SK-N-SH (cell line): Measurements from ENCODE around the gene SMKR1. TPM values are rescaled to one million over a fixed set of nuclear protein-coding genes. Genes with fewer than 3 reads are reported as not detected.

Experiments used
- CTCF ChIA-PET: fragments of 300-600, 350-600 bp; formaldehyde crosslinking; extraction: SDS; loops from one replicate; lab custom pipeline; 2021; lab: Yijun Ruan, JAX
- POLR2A ChIA-PET: fragments of 350-600 bp; sonication (Branson Sonifier 250); formaldehyde crosslinking; extraction: SDS; loops from one replicate; lab custom pipeline; 2020; ENCODE audit warnings: antibody characterized with exemption, inconsistent platforms; lab: Yijun Ruan, JAX
- DNase-seq: peaks from one replicate; pipeline ENCODE4 v3.0.0; 2012
- H2AFZ ChIP-seq: fragments of 200-600 bp; sonication (generic); 2 replicates; pipeline ENCODE4 v1.8.1; 2016; ENCODE audit warnings: antibody characterized with exemption, mild to moderate bottlenecking, low read depth
- H3F3A ChIP-seq: fragments of 200-600 bp; sonication (generic); replicated peaks from 2 replicates; pipeline ENCODE3; 2016; ENCODE audit warnings: antibody characterized with exemption, mild to moderate bottlenecking; ENCODE audit not compliant: insufficient read depth
- H3K27ac ChIP-seq, 2 experiments: fragments of 200-500 bp in 1 of 2; fragments of 200-600 bp in 1 of 2; sonication (Bioruptor generic) in 1 of 2; sonication (generic), shearing (Covaris generic) in 1 of 2; 2 replicates each; pipeline versions ENCODE4 v1.5.1 to v1.6.1; 2014 to 2016; ENCODE audit warnings: low read depth in 2 of 2, inconsistent platforms in 1 of 2, low read length in 1 of 2, mild to moderate bottlenecking in 1 of 2, mixed read lengths in 1 of 2
- H3K27me3 ChIP-seq: fragments of 200-600 bp; sonication (generic), shearing (Covaris generic); 2 replicates; pipeline ENCODE4 v1.6.1; 2016; ENCODE audit warnings: mixed run types; ENCODE audit not compliant: insufficient read depth
- H3K36me3 ChIP-seq, 2 experiments: fragments of 200-500 bp in 1 of 2; fragments of 200-600 bp in 1 of 2; sonication (Bioruptor generic) in 1 of 2; sonication (generic) in 1 of 2; replicated peaks in 1 of 2; 2 replicates each; pipeline versions ENCODE3 to v1.5.1; 2014 to 2016; ENCODE audit warnings: low read length in 1 of 2, mild to moderate bottlenecking in 1 of 2; ENCODE audit not compliant: insufficient read depth in 2 of 2, control insufficient read depth in 1 of 2
- H3K4me1 ChIP-seq, 2 experiments: fragments of 200-500 bp in 1 of 2; fragments of 200-600 bp in 1 of 2; sonication (Bioruptor generic) in 1 of 2; sonication (generic), shearing (Covaris generic) in 1 of 2; 2 replicates each; pipeline versions ENCODE4 v1.5.1 to v1.6.1; 2014 to 2016; ENCODE audit warnings: low read depth in 1 of 2, low read length in 1 of 2, mixed run types in 1 of 2; ENCODE audit not compliant: insufficient read depth in 2 of 2, control insufficient read depth in 1 of 2
- H3K4me2 ChIP-seq: fragments of 200-600 bp; sonication (generic), shearing (Covaris generic); 2 replicates; pipeline ENCODE4 v1.6.1; 2017; ENCODE audit warnings: mixed run types
- H3K4me3 ChIP-seq, 2 experiments: fragments of 200-500 bp in 1 of 2; fragments of 200-600 bp in 1 of 2; sonication (Bioruptor generic) in 1 of 2; sonication (generic), shearing (Covaris generic) in 1 of 2; 2 replicates each; pipeline versions ENCODE4 v1.5.1 to v1.8.1; 2014 to 2016; ENCODE audit warnings: low read depth in 2 of 2, inconsistent platforms in 1 of 2, low read length in 1 of 2, mild to moderate bottlenecking in 1 of 2, mixed read lengths in 1 of 2, moderate library complexity in 1 of 2
- H3K79me2 ChIP-seq: fragments of 200-600 bp; sonication (generic); 2 replicates; pipeline ENCODE4 v1.8.1; 2017; ENCODE audit warnings: mild to moderate bottlenecking; ENCODE audit not compliant: insufficient read depth
- H3K9ac ChIP-seq: fragments of 200-600 bp; sonication (generic); 2 replicates; pipeline ENCODE4 v1.6.1; 2017; ENCODE audit warnings: mixed run types
- H3K9me2 ChIP-seq: fragments of 200-600 bp; sonication (generic); 2 replicates; pipeline ENCODE4 v1.6.1; 2017; ENCODE audit warnings: mixed run types
- H3K9me3 ChIP-seq: fragments of 200-600 bp; sonication (generic); 2 replicates; pipeline ENCODE4 v1.6.1; 2017; ENCODE audit warnings: mixed run types, mild to moderate bottlenecking, moderate library complexity
- H4K20me1 ChIP-seq: fragments of 200-600 bp; sonication (generic); 2 replicates; pipeline ENCODE4 v1.6.1; 2017; ENCODE audit warnings: mild to moderate bottlenecking, mixed run types; ENCODE audit not compliant: insufficient read depth
- EZH2phosphoT487 ChIP-seq: fragments of 200-600 bp; sonication (generic); IDR thresholded peaks from 2 replicates; pipeline ENCODE4 v1.6.1; 2017; ENCODE audit warnings: low read depth, mixed run types, mild to moderate bottlenecking, antibody characterized with exemption, moderate library complexity, borderline replicate concordance
- FOSL2 ChIP-seq: IDR thresholded peaks from 2 replicates; pipeline ENCODE4 v1.4.0; 2012; ENCODE audit warnings: low read depth, mild to moderate bottlenecking, moderate library complexity, borderline replicate concordance
- FOXM1 ChIP-seq: IDR thresholded peaks from 2 replicates; pipeline ENCODE4 v1.4.0; 2012; ENCODE audit warnings: low read depth, mild to moderate bottlenecking
- GABPA ChIP-seq: IDR thresholded peaks from 2 replicates; pipeline ENCODE4 v1.4.0; 2012; ENCODE audit warnings: low read depth, mild to moderate bottlenecking
- GATA2 ChIP-seq: sonication (generic); formaldehyde crosslinking; IDR thresholded peaks from 2 replicates; pipeline ENCODE4 v1.5.0; 2020; ENCODE audit warnings: mild to moderate bottlenecking, missing genetic modification reagents
- MEF2A ChIP-seq: IDR thresholded peaks from 2 replicates; pipeline ENCODE4 v1.4.0; 2012; ENCODE audit warnings: low read depth, borderline replicate concordance
- MXI1 ChIP-seq: IDR thresholded peaks from 2 replicates; pipeline ENCODE4 v1.6.1; 2012; ENCODE audit warnings: mild to moderate bottlenecking, low read depth, low read length, improper control_type of control experiment
- NFIC ChIP-seq: IDR thresholded peaks from 2 replicates; pipeline ENCODE4 v1.4.0; 2012; ENCODE audit warnings: borderline replicate concordance
- RAD21 ChIP-seq: IDR thresholded peaks from 2 replicates; pipeline ENCODE4 v1.6.1; 2012; ENCODE audit warnings: mild to moderate bottlenecking, low read length
- RFX5 ChIP-seq: IDR thresholded peaks from 2 replicates; pipeline ENCODE4 v1.6.1; 2012; ENCODE audit warnings: mild to moderate bottlenecking, improper control_type of control experiment, low read length
- SIN3A ChIP-seq: IDR thresholded peaks from 2 replicates; pipeline ENCODE4 v1.6.1; 2012; ENCODE audit warnings: low read depth, mild to moderate bottlenecking, low read length, moderate library complexity, borderline replicate concordance
- TAF1 ChIP-seq: IDR thresholded peaks from 2 replicates; pipeline ENCODE4 v1.6.1; 2012; ENCODE audit warnings: low read depth, mild to moderate bottlenecking, low read length, moderate library complexity, borderline replicate concordance
- TCF12 ChIP-seq: IDR thresholded peaks from 2 replicates; pipeline ENCODE4 v1.4.0; 2012
- WGBS: methylation state at CpG from one replicate; pipeline ENCODE4 v1.1.6; 2017; ENCODE audit warnings: low lambda C conversion rate; 5-methylcytosine and 5-hydroxymethylcytosine counted together
- polyA plus RNA-seq, 3 experiments: library from polyadenylated mRNA; depleted of rRNA; stranded (reverse); fragments of >200 nt; gene quantifications; 2 replicates each; pipeline ENCODE4 v1.2.3, GENCODE V29; 2012
- TF ChIP-seq, protein P1 (sequence below): fragments of 150-350 bp; IDR thresholded peaks from 2 replicates; pipeline ENCODE4 v1.6.1; 2017; ENCODE audit warnings: antibody characterized with exemption, low read length, low read depth, borderline replicate concordance
- TF ChIP-seq, protein P2 (sequence below): IDR thresholded peaks from 2 replicates; pipeline ENCODE4 v1.6.1; 2012; ENCODE audit warnings: mild to moderate bottlenecking, low read depth, low read length, moderate library complexity
- TF ChIP-seq, protein P3 (sequence below): IDR thresholded peaks from 2 replicates; pipeline ENCODE4 v1.4.0; 2012; ENCODE audit warnings: low read depth, borderline replicate concordance

SMKR1 gene
- polyA plus RNA-seq, 1 of the 3 experiments (the other 2 are of a cell fraction): 8.1 TPM

- Histone ChIP-seq H3K9ac (no peak overlapping the region), H3K79me2 (no peaks in the 10 kb centered on the region), H2AFZ (no peak overlapping the region), H3K4me1 (no peaks in the 10 kb centered on the region), H3K4me2 (no peak overlapping the region), H3K4me3 (no peak overlapping the region), H3F3A (no peaks in the 10 kb centered on the region), H4K20me1 (no peaks in the 10 kb centered on the region), H3K36me3 (peaks cover 10 to 31% of the 10 kb centered on the region in 2 experiments), H3K9me3 (no peaks in the 10 kb centered on the region), H3K27ac (no peak overlapping the region), H3K9me2 (no peaks in the 10 kb centered on the region)
- WGBS: 77% methylated on average over 3 of the region's 3 CpGs
- POLR2A ChIA-PET: no interaction called here
- no peak for DNase-seq
- no peak for TF ChIP-seq GATA2
- TF ChIP-seq SIN3A: no peak
- no peak for TF ChIP-seq MXI1
- TF ChIP-seq EZH2phosphoT487: no peak
- TF ChIP-seq NFIC: no peak
- TF ChIP-seq, protein P1, sequence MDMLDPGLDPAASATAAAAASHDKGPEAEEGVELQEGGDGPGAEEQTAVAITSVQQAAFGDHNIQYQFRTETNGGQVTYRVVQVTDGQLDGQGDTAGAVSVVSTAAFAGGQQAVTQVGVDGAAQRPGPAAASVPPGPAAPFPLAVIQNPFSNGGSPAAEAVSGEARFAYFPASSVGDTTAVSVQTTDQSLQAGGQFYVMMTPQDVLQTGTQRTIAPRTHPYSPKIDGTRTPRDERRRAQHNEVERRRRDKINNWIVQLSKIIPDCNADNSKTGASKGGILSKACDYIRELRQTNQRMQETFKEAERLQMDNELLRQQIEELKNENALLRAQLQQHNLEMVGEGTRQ: no peak
- TF ChIP-seq MEF2A: no peak
- TF ChIP-seq FOXM1: no peak
- no peak for TF ChIP-seq RFX5
- TF ChIP-seq TCF12: no peak
- no peak for TF ChIP-seq GABPA
- no peak for TF ChIP-seq TAF1
- TF ChIP-seq, protein P2, sequence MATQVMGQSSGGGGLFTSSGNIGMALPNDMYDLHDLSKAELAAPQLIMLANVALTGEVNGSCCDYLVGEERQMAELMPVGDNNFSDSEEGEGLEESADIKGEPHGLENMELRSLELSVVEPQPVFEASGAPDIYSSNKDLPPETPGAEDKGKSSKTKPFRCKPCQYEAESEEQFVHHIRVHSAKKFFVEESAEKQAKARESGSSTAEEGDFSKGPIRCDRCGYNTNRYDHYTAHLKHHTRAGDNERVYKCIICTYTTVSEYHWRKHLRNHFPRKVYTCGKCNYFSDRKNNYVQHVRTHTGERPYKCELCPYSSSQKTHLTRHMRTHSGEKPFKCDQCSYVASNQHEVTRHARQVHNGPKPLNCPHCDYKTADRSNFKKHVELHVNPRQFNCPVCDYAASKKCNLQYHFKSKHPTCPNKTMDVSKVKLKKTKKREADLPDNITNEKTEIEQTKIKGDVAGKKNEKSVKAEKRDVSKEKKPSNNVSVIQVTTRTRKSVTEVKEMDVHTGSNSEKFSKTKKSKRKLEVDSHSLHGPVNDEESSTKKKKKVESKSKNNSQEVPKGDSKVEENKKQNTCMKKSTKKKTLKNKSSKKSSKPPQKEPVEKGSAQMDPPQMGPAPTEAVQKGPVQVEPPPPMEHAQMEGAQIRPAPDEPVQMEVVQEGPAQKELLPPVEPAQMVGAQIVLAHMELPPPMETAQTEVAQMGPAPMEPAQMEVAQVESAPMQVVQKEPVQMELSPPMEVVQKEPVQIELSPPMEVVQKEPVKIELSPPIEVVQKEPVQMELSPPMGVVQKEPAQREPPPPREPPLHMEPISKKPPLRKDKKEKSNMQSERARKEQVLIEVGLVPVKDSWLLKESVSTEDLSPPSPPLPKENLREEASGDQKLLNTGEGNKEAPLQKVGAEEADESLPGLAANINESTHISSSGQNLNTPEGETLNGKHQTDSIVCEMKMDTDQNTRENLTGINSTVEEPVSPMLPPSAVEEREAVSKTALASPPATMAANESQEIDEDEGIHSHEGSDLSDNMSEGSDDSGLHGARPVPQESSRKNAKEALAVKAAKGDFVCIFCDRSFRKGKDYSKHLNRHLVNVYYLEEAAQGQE: no peak
- TF ChIP-seq FOSL2: no peak
- no peak for TF ChIP-seq RAD21
- TF ChIP-seq, protein P3, sequence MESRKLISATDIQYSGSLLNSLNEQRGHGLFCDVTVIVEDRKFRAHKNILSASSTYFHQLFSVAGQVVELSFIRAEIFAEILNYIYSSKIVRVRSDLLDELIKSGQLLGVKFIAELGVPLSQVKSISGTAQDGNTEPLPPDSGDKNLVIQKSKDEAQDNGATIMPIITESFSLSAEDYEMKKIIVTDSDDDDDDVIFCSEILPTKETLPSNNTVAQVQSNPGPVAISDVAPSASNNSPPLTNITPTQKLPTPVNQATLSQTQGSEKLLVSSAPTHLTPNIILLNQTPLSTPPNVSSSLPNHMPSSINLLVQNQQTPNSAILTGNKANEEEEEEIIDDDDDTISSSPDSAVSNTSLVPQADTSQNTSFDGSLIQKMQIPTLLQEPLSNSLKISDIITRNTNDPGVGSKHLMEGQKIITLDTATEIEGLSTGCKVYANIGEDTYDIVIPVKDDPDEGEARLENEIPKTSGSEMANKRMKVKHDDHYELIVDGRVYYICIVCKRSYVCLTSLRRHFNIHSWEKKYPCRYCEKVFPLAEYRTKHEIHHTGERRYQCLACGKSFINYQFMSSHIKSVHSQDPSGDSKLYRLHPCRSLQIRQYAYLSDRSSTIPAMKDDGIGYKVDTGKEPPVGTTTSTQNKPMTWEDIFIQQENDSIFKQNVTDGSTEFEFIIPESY: no peak
- TF ChIP-seq, all 33 proteins: peak for 0
- CTCF ChIA-PET: interaction anchor here (0.5 to 1.4 kb wide), 4 partner anchors 14 to 268 kb away, joined by 3 to 4 read pairs (median 3); no protein-coding TSS in a partner anchor
- H3K27me3 ChIP-seq: no peaks in the 10 kb centered on the region
Measured at GRCh38 chr7:129457101-129457500, 45.2 kb upstream of the SMKR1 start.
